Fibroblast of skin of right quadriceps (primary cell): ENCODE results near the gene LRRC2.

Experiments
- DNase-seq: peaks from one replicate; pipeline ENCODE4 v3.0.0-alpha.2; 2013

The LRRC2 gene

GRCh38 chr3:46472736-46473135, 93.4 kb downstream of the LRRC2 start:
- no peak for DNase-seq

DNA sequence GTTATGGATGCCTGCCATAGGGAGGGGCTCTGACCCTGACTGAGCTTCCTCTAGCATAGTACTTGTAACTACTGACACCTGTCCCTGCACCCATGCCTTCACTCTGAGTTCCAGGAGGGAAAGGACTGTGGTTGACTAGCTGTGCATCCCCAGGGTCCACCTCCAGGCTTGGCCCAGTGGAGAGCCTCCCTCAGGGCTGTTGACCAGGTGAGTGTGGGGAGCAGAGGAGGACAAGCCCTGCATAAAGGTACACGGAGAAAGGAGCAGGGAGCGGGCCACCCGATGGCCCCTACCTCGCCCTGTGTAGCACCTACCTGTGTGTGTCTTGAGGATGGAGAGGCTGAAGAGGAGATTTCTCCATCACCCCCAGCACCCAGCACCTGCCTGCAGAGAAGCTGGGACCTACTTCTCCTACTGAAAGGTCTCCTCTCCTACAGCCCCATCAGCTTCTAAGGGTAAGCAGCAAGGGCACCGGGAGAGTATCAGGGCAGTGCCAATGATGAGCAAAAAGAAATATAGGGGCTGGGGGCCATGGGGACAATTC, 94.7 kb downstream of the LRRC2 start:
- DNase-seq, result no peak

GRCh38 chr3:46470831-46471230, 95.3 kb downstream of the LRRC2 start:
- no peak for DNase-seq

GRCh38 chr3:46469680-46470357, 96.3 kb downstream of the LRRC2 start:
- no peak for DNase-seq

DNA sequence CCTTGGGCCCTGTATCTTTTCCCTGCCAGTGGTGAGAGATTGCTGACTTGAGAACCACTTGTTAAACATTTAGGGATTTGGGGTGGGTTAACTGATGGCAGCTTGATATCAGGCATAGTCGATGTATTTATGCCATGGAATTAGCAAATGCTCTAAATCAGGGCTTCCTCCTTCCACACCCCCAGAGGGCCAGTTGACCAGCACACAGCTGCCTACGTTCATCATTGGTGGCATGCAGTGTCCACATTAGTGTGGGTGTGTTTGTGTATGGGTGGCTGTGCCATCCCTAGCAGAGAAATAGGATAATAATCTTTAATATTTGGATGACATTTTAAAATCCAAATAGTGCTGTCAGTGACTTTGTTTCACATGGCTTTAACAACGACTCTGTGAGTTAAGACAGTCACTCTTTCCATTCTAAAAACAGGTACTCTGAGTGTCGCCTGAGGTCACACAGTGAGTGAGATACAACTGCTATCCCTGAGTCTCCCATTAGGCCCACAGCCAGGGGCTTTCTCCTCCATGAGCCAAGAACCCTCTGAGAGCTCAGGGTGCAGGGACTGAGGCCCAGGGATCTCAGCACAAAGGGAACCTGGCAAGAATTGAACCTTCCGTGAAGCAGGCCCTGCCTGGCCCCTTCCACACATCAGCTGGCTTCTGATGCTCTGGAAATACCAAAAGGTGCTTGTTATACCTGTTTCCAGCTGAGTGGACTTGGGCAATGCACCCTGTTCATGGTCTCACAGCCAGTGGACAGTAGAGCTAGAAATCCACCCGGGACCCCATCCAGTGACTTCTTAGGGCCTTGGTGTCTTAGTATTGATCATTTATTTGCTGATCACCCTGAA, 97.1 kb downstream of the LRRC2 start:
- no peak for DNase-seq

- no peak for DNase-seq
Observed at GRCh38 chr3:46467562-46467961, 98.5 kb downstream of the LRRC2 start.

GRCh38 chr3:46466871-46467403, 99.2 kb downstream of the LRRC2 start:
- no peak for DNase-seq

DNA sequence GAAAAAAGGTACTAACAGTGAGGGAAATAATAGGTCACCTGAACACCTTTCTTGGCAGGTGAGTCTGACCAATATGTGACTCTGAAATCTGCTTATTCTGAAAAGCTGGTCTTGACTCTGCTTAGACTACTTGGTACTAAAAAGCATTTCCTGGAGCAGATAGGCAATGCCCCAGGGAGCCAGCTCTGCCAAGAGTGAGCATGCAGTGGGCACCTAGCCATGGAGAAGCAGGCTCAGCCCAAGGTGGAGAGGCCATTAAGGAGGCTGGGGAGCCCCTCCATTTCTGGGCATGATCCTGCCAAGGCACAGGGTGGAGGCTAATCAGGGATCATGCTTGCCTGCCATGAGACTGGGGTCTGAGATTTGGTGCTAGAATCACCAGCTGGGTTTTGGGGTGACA, 99.8 kb downstream of the LRRC2 start:
- no peak for DNase-seq
